Natural killer cell (primary cell): Measurements from ENCODE around the gene FOXP3. TPM values are rescaled to one million over a fixed set of nuclear protein-coding genes. Genes with fewer than 3 reads are reported as not detected.

Source experiments
- ATAC-seq, 3 donors: fragments of 150-1000 bp in 2 of 3; fragments of 200-7000 bp in 1 of 3; cut with Tn5 transposase; 1 replicate in 1 of 3; 2 replicates in 2 of 3; pipeline ENCODE4 v1.10.0; 2021; ENCODE audit warnings: mild to moderate bottlenecking in 2 of 3, moderate library complexity in 2 of 3
- DNase-seq, 2 donors: peaks; one replicate each; pipeline versions ENCODE4 v3.0.0 to v3.0.0-alpha.2; 2013 to 2021; ENCODE audit warnings: mixed read lengths in 1 of 2
- H3K27ac ChIP-seq: one replicate; pipeline ENCODE4 v1.5.1; 2013; ENCODE audit warnings: mild to moderate bottlenecking, low read length
- H3K27me3 ChIP-seq: one replicate; pipeline ENCODE4 v1.6.1; 2013; ENCODE audit warnings: low read length; ENCODE audit not compliant: control insufficient read depth, insufficient read depth
- H3K36me3 ChIP-seq: one replicate; pipeline ENCODE4 v1.6.1; 2013; ENCODE audit warnings: low read length; ENCODE audit not compliant: control insufficient read depth, insufficient read depth
- H3K4me1 ChIP-seq: one replicate; pipeline ENCODE4 v1.6.1; 2013; ENCODE audit warnings: low read length; ENCODE audit not compliant: control insufficient read depth, insufficient read depth
- H3K4me3 ChIP-seq: one replicate; pipeline ENCODE4 v1.5.1; 2013; ENCODE audit warnings: low read length
- H3K9me3 ChIP-seq: one replicate; pipeline ENCODE4 v1.6.1; 2013; ENCODE audit warnings: low read length; ENCODE audit not compliant: control insufficient read depth, insufficient read depth
- H3K27ac Mint-ChIP-seq, 2 donors: one replicate each; pipeline ENCODE4 v1.8.0; 2022; ENCODE audit warnings: mild to moderate bottlenecking in 2 of 2, mixed read lengths in 2 of 2, moderate library complexity in 1 of 2
- H3K27me3 Mint-ChIP-seq, 2 donors: one replicate each; pipeline ENCODE4 v1.8.0; 2022; ENCODE audit warnings: low read depth in 2 of 2, mixed read lengths in 2 of 2
- H3K36me3 Mint-ChIP-seq: one replicate; pipeline ENCODE4 v1.8.0; 2022; ENCODE audit warnings: mixed read lengths
- H3K4me1 Mint-ChIP-seq, 2 donors: one replicate each; pipeline ENCODE4 v1.8.0; 2022; ENCODE audit warnings: mixed read lengths in 2 of 2
- H3K4me3 Mint-ChIP-seq: one replicate; pipeline ENCODE4 v1.8.0; 2022; ENCODE audit warnings: mild to moderate bottlenecking, moderate library complexity, mixed read lengths
- H3K9me3 Mint-ChIP-seq, 2 donors: one replicate each; pipeline ENCODE4 v1.8.0; 2022; ENCODE audit warnings: mixed read lengths in 2 of 2
- WGBS: methylation state at CpG from one replicate; pipeline ENCODE4 v1.1.7; 2013; ENCODE audit warnings: missing lambda C conversion rate; ENCODE audit not compliant: insufficient coverage; 5-methylcytosine and 5-hydroxymethylcytosine counted together
- intact Hi-C: fragments of 100-400 bp; cut with micrococcal nuclease; formaldehyde crosslinking; loops from one replicate; pipeline ENCODE4 v1.14.2; 2022
- total RNA-seq, 4 donors: library from RNA; stranded (reverse); fragments of 120-200 nt in 1 of 4; gene quantifications; one replicate each; pipeline versions ENCODE4 v1.2.3 to v1.2.4, GENCODE V29; 2013 to 2022
- TF ChIP-seq, protein P1 (sequence below): fragments of 200-600 bp; IDR thresholded peaks from one replicate; pipeline ENCODE4 v1.8.0; 2022; ENCODE audit warnings: antibody characterized with exemption

Gene FOXP3
- total RNA-seq, 3 donors from 2014 or later (not counting 1 experiment from before 2014, with no cell fraction given) = 0.09 to 0.32 (median 0.20) TPM

DNA sequence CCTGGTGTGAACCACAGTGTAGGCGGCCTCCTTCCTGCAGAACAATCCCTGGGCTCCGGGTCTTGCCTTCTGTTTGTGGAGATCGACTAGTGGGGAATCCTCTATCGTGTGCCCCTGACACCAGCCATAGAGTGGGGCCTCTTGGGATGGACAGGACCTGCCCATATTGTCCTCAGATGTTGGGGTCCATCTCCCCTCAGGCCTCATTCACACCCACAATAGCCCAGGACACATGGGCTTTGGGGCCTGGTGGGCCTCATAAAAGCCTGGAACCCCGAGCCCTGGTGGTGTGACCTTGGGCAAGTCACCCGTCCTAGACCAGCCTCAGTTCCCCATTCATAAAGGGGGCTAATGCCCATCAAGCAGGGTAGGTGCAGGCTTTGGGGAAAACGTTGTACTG, 25.7 kb upstream of the FOXP3 start:
- Mint-ChIP-seq H3K4me1 (peaks cover 20% of the 10 kb centered on the region in 2 donors), H3K27me3 (peaks cover 6 to 10% of the 10 kb centered on the region in 2 donors), H3K9me3 (no peaks in the 10 kb centered on the region), H3K4me3 (no peak overlapping the region), H3K36me3 (no peaks in the 10 kb centered on the region), H3K27ac (no peak overlapping the region)
- Histone ChIP-seq H3K27ac (no peak overlapping the region), H3K36me3 (no peaks in the 10 kb centered on the region), H3K4me1 (peaks cover 13% of the 10 kb centered on the region), H3K27me3 (no peaks in the 10 kb centered on the region), H3K4me3 (no peak overlapping the region), H3K9me3 (no peaks in the 10 kb centered on the region)
- TF ChIP-seq, protein P1, sequence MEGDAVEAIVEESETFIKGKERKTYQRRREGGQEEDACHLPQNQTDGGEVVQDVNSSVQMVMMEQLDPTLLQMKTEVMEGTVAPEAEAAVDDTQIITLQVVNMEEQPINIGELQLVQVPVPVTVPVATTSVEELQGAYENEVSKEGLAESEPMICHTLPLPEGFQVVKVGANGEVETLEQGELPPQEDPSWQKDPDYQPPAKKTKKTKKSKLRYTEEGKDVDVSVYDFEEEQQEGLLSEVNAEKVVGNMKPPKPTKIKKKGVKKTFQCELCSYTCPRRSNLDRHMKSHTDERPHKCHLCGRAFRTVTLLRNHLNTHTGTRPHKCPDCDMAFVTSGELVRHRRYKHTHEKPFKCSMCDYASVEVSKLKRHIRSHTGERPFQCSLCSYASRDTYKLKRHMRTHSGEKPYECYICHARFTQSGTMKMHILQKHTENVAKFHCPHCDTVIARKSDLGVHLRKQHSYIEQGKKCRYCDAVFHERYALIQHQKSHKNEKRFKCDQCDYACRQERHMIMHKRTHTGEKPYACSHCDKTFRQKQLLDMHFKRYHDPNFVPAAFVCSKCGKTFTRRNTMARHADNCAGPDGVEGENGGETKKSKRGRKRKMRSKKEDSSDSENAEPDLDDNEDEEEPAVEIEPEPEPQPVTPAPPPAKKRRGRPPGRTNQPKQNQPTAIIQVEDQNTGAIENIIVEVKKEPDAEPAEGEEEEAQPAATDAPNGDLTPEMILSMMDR = no peak
- ATAC-seq (no peak), DNase-seq (no peak)
- 66% methylated on average over 6 of the region's 7 CpGs for WGBS
- intact Hi-C loops = no loop called here

DNA sequence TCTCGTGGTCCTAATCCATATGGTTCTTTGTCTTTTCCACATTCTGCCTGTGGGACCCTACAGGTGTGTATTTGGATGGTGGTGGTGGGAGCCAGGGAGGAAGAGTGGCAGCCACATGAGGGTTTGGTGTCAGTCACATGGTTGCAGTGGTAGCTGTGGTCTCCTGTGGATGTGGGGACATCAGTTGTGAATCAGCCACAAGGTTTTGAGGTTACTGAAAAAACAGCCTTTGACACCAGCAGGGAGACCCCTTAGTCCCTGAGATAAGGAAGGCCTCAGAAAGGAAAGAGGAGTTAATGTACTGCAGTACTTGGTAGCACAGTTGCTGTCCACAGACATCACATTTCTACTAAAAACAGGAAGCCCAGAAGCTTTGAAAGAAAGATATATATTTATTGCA, 23.2 kb upstream of the FOXP3 start:
- Mint-ChIP-seq H3K27ac (no peak overlapping the region), H3K27me3 (peaks cover 6 to 10% of the 10 kb centered on the region in 2 donors), H3K9me3 (no peaks in the 10 kb centered on the region), H3K36me3 (no peaks in the 10 kb centered on the region), H3K4me1 (peaks cover 20% of the 10 kb centered on the region in 2 donors), H3K4me3 (no peak overlapping the region)
- no peaks in the 10 kb centered on the region for H3K9me3 ChIP-seq
- H3K4me3 ChIP-seq = no peak overlapping the region
- H3K27me3 ChIP-seq = no peaks in the 10 kb centered on the region
- 100% methylated on average over 1 of the region's 1 CpG for WGBS
- TF ChIP-seq, protein P1 = no peak
- intact Hi-C loops = no loop called here
- DNase-seq (no peak), ATAC-seq (peak in 1 of 3 donors; percentile 21)
- H3K36me3 ChIP-seq = no peaks in the 10 kb centered on the region
- H3K4me1 ChIP-seq = peaks cover 13% of the 10 kb centered on the region
- H3K27ac ChIP-seq = no peak overlapping the region

DNA sequence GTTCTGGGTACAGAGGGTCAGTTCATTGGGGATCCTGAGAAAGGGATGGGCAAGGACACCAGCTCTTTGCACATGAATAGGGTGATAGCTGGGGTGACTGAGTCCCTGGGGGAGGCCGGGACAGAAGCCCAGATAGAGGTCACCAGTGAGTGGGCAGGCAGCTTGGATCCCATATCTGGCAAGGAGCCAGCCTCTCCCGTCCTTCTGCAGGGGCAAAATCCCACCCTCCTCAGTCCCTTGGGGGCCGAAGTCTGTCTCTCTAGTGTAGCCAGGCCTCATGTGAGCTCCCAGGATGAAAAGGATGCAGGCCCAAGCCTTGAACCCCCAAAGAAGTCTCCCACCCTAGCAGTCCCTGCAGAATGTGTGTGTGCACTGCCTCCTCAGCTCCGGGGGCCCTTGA, 22.1 kb upstream of the FOXP3 start:
- H3K27me3 Mint-ChIP-seq = peaks cover 2 to 3% of the 10 kb centered on the region in 2 donors
- H3K9me3 Mint-ChIP-seq = no peaks in the 10 kb centered on the region
- 84% methylated on average over 4 of the region's 4 CpGs for WGBS
- no peaks in the 10 kb centered on the region for H3K36me3 Mint-ChIP-seq
- TF ChIP-seq, protein P1 = no peak
- intact Hi-C loops = no loop called here
- Histone ChIP-seq H3K36me3 (no peaks in the 10 kb centered on the region), H3K27me3 (no peaks in the 10 kb centered on the region), H3K4me1 (peaks cover 4% of the 10 kb centered on the region), H3K27ac (no peak overlapping the region), H3K4me3 (no peak overlapping the region), H3K9me3 (no peaks in the 10 kb centered on the region)
- no peak overlapping the region for H3K27ac Mint-ChIP-seq
- H3K4me1 Mint-ChIP-seq = peaks cover 13% of the 10 kb centered on the region in 2 donors
- no peak overlapping the region for H3K4me3 Mint-ChIP-seq
- DNase-seq (no peak), ATAC-seq (no peak)

DNA sequence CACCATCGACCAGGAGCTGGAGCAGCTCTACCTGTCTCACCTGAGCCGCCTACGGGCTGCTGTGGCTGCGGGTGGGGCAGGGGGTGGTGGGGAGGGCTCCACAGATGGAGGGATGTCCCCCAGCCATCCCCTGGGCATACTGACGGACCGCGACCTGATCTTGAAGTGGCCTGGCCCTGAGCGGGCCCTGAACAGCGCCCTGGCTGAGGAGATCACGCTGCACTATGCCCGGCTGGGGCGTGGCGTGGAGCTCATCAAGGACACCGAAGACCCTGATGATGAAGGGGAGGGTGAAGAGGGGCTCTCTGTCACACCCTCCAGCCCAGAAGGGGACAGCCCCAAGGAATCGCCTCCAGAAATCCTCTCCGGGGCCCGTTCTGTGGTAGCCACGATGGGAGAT, 21.6 kb upstream of the FOXP3 start:
- DNase-seq (no peak), ATAC-seq (no peak)
- Mint-ChIP-seq H3K4me1 (peaks cover 12 to 13% of the 10 kb centered on the region in 2 donors), H3K4me3 (no peak overlapping the region), H3K27me3 (peaks cover 0 to under 1% of the 10 kb centered on the region in 2 donors), H3K27ac (no peak overlapping the region), H3K36me3 (no peaks in the 10 kb centered on the region), H3K9me3 (no peaks in the 10 kb centered on the region)
- no peak overlapping the region for H3K27ac ChIP-seq
- H3K4me3 ChIP-seq = no peak overlapping the region
- intact Hi-C loops = no loop called here
- 95% methylated on average over 18 of the region's 18 CpGs for WGBS
- H3K36me3 ChIP-seq = no peaks in the 10 kb centered on the region
- TF ChIP-seq, protein P1 = no peak
- H3K27me3 ChIP-seq = no peaks in the 10 kb centered on the region
- no peaks in the 10 kb centered on the region for H3K9me3 ChIP-seq
- H3K4me1 ChIP-seq = peaks cover 4% of the 10 kb centered on the region
